Left forelimb (tissue), 1 donor: ENCODE results near the gene SRSF10.
A peak's percentile ranks its signal among the peaks of the same experiment; 100 is the strongest.
"Not testable (repeated sequence)": the region's sequence is repeated elsewhere in the genome, so short reads cannot be mapped to it uniquely, and the experiment has no call there.

ENCODE experiments used
- DNase-seq: peaks from one replicate; pipeline ENCODE4 v3.0.0-alpha.2; 2018; ENCODE audit warnings: low spot score

The SRSF10 gene

GRCh38 chr1:23958810-23959460 lies 21.2 kb downstream of the SRSF10 start:
- peak; percentile 93 for DNase-seq

- not testable (repeated sequence) for DNase-seq
Measured at GRCh38 chr1:23958040-23958809, 21.9 kb downstream of the SRSF10 start.

GRCh38 chr1:23957096-23957495 lies 23.0 kb downstream of the SRSF10 start:
- no peak for DNase-seq

- DNase-seq = no peak
Measured at GRCh38 chr1:23953020-23953419, 27.1 kb downstream of the SRSF10 start.

- no peak for DNase-seq
Measured at GRCh38 chr1:23947366-23947765, 32.8 kb downstream of the SRSF10 start.

GRCh38 chr1:23936481-23937176 lies 43.5 kb downstream of the SRSF10 start:
- DNase-seq = no peak

GRCh38 chr1:23931491-23931880 lies 48.6 kb downstream of the SRSF10 start:
- DNase-seq = no peak

GRCh38 chr1:23930861-23931490 lies 49.2 kb downstream of the SRSF10 start:
- DNase-seq = no peak

- no peak for DNase-seq
Measured at GRCh38 chr1:23930270-23930669, 49.9 kb downstream of the SRSF10 start.

- no peak for DNase-seq
Measured at GRCh38 chr1:23928789-23929188, 51.3 kb downstream of the SRSF10 start.

- no peak for DNase-seq
Measured at GRCh38 chr1:23927097-23927496, 53.0 kb downstream of the SRSF10 start.

GRCh38 chr1:23925279-23925678 lies 54.8 kb downstream of the SRSF10 start:
- no peak for DNase-seq

GRCh38 chr1:23924601-23925000 lies 55.5 kb downstream of the SRSF10 start:
- DNase-seq = no peak

- DNase-seq = peak; percentile 73
Measured at GRCh38 chr1:23923592-23924499, 56.3 kb downstream of the SRSF10 start.

- DNase-seq = no peak
Measured at GRCh38 chr1:23922321-23922943, 57.7 kb downstream of the SRSF10 start.

GRCh38 chr1:23916209-23917131 lies 63.7 kb downstream of the SRSF10 start:
- DNase-seq = no peak

GRCh38 chr1:23915466-23915865 lies 64.7 kb downstream of the SRSF10 start:
- DNase-seq = no peak

GRCh38 chr1:23914921-23915320 lies 65.2 kb downstream of the SRSF10 start:
- DNase-seq = no peak
